Suppressor macrophage (primary cell): ENCODE data around the gene SPIN1.

Source experiments
- DNase-seq, 4 experiments: peaks; one replicate each; pipeline ENCODE4 v3.0.0-alpha.2; 2020 to 2022

Gene SPIN1

DNA sequence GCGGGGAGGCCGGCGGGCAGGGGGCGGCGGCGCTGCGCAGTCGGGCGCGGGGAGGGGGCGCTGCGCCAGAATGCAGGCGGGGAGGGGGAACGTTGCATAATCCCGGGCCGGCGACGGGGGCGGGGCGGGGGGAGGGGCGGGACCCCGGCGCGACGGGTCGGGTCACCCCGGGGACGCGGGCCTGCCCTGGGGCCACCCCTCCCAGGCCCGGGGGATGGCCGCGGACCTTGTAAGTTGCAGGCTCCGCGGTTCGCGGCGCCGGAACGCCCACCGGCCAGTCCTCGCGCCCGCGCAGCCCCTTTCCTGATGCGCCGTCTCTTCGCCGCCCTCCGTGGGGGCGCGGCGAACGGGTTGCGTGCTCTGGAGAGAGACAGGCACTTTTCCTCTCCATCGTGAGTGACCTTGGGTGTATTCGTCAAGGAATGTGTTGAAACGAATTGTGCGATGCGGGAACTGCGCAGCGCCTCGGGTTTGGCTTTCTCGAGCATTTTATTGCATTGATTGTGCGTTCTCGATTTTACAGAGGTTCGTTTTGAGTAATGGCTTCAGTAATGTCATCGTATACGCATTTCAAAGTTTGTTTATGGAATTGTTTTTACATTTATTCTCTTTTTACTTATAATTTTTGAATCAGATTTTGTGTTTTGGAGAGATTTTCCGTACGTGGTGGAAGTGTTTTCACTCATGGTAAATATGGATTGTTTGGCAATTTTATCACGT is 802 bp downstream of the SPIN1 start:
- DNase-seq, result peak; percentile 82 to 91 (median 84)

DNA sequence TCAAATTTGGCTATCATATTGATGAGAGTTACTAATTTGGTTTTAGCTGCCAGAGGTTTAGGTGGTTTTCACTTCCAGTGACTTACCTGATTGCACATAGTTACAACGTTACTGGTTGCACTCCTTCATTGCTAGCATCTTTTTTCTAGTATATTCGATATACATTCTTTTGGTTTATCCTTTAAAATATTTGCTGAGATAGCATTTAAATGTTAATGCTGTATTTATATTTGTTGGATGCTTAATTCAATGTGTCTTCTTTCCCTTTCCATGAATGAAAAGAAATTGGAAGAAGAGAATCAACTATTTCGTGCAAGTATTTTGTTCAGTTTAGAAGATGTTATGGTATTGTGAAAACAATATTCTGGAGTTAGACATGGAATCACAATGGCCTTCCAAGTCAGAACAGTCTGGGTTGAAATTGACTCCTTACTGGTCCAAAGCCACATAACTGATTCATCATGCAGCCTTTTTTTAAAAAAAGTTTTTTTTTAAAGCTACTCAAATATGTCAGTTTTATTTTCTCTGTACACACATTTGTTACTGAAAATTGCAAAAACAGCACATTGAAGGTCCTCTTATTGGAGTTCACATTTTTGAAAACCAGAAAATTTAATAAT is 2.2 kb downstream of the SPIN1 start:
- DNase-seq, result no peak

DNA sequence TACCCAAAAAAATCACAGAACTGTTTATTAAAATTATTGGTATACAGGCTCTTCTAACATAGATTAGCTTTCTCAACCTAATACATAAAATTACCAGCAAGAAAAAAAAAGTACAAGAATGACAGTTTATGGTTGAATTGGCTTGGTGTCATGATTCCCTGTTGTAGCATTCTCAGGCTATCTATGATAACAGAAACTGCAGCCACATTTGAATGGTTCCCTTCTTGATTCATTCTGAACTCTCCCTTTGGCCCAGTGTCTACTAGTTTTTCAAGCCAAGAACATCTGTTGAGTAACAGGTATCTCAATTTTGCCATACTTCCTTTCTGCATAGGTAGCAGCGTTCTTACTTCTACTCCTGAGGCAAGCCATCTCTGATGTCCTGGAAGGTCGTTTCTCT is 3.0 kb downstream of the SPIN1 start:
- no peak for DNase-seq

DNA sequence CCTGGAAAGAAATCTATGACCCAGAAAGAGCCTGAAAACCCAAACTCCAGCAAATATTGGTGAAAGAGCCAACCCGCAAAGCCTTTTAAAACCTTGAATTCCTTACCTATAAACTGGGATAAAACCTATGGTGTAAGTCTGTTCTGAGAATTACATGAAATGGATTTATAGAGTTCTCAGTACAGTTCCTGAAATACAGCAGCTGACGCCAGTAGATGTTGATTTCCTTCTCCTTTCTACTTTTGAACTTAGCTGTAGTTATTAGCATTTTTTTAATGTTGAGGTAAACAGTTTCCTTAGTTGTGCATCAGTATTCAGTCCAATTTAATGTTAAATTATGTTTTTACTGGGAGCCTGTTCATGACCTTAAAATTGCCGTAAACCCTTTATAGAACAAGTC is 3.7 kb downstream of the SPIN1 start:
- peak; percentile 32 to 66 (median 50) for DNase-seq

DNA sequence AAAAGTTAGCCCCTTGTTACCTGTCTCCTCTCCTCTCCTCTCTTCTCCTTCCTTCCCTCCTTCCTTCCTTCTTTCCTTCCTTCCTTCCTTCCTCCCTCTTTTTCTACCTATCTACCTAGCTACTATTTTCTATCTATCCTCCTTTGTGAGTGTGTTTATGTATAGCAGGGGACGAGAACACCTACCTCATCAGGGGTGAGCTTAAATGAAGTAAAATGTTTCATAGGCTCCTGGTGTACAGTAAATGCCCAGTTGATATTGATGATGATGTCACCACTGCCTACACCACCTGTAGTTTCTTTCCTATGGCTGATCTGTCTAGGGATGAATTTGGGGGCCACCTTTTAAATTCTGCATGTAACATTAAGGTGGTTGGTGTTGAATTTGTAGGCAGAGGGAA is 4.3 kb downstream of the SPIN1 start:
- no peak for DNase-seq

DNA sequence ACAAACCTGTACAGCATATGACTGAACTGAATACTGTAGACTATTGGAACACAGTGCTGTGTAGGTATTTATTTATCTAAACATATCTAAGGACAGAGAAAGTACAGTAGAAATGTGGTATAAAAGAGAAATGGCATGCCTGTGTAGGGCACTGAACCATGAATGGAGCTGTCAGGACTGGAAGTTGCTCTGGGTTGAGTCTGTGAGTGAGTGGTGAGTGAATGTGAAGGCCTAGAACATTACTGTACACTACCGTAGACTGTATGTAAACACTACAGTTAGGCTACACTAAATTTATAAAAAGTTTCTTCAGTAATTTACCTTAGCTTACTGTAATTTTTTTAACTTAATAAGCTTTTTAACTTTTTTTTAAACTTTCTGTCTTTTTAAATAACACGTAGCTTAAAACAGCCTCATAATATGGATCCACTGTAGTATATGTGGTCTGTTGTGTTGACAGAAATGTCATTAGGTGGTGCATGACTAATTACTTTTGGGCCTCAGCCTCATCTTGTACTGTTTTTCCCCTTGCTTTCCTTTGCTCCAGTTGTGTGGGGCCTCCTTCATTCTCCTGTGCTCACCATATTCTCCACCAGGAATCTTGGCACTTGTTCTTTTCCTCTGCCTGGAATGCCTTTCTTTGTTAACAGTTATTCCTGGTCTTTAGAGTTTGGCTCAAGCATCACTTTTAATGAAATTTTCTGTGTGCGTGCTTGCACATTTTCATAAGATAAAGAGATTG is 8.8 kb downstream of the SPIN1 start:
- no peak for DNase-seq

DNA sequence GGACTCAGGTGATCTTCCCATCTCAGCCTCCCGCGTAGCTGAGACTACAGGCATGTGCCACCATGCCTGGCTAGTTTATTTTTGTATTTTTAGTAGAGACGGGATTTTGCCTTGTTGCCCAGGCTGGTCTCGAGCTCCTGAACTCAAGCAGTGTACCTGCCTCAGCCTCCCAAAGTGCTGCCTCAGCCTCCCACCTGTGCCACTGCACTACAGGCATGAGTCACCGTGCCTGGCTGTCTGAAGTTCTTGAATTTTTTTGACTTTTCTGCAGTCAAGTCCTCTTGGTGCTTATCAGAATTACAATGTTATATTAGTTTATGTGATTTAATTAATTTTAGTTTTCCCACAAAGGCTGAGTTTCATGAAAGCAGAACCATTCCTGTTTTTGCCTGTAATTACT is 9.8 kb downstream of the SPIN1 start:
- no peak for DNase-seq

DNA sequence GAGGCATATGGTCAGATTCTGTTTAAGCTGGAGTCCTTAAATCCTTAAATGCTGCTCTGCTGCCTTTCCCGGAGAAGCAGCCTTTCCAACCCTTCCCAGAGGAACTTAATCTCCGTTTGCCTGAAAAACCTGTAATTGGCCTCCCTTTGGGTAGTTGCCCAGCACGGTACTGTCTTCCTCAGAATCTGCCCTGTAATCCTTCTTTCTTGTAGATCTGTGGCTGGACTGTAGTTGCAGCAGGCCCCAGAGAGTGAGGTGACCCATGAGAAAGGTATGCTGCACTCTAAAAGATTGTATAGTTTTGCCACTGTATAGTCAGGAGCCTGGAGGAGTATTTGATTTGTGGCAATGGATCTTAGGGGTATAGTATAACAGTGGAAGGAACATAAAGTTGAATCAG is 11.7 kb downstream of the SPIN1 start:
- DNase-seq, result no peak

DNA sequence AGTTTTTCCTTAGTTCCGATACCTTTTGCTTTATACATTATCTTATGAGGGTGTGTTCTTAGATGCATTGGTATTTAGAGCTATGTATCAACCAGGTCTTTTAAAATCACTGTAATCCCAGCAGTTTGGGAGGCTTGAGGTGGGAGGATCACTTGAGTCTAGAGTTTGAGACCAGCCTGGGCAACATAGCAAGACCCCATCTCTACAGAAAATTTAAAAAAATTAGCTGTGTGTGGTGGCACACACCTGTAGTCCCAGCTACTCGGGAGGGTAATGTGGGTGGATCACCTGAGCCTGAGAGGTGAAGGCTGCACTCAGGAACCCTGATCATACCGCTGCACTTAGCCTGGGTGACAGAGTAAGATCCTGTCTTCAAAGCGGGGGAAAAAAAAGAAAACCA is 15.1 kb downstream of the SPIN1 start:
- DNase-seq, result no peak

DNA sequence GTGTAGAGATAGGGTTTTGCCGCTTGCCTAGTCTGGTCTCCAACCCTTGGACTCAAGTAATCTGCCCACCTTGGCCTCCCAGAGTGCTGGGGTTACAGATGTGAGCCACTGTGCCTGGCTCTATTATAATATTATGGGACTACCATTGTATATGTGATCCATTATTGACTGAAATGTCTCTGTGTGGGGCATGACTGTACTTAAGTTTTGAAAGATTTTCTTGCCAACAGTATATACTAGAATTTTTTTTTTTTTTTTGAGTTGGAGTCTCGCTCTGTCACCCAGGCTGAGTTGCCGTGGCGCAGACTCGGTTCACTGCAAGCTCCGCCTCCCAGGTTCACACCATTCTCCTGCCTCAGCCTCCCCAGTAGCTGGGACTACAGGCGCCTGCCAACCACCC is 17.8 kb downstream of the SPIN1 start:
- DNase-seq, result no peak

DNA sequence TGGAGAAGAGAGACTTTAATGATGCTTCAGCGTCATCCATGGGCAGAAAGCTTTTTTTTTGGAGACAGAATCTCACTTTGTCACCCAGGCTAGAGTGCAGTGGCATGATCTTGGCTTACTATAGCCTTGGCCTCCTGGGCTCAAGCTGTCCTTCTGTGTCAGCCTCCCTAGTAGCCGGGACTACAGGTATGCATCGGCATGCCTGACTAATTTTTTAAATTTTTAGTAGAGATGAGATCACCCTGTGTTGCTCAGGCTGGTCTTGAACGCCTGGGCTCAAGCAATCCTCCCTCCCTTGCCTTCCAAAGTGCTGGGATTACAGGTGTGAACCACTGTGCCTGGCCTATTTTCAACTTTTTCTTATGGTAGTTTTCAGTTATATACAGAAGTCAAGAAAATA is 23.2 kb downstream of the SPIN1 start:
- no peak for DNase-seq

DNA sequence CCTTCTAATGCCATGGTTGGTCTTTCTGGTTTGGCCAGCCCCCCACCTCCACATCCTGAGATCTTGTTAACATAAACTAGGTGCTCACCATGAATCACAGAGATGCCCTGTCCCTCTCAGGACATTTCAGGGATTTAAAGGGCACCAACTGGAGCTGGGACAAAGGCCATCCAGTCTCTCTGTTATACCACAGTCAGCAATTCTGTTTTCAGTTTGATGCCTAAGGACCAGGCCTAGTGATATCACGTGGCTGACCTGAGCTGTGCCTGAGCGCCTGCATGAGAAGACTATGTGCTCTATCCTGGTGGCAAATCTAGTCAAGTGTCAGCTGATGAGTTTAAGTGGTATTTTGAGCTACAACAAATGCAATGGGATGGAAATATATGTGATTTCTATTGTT is 26.1 kb downstream of the SPIN1 start:
- DNase-seq, result no peak

DNA sequence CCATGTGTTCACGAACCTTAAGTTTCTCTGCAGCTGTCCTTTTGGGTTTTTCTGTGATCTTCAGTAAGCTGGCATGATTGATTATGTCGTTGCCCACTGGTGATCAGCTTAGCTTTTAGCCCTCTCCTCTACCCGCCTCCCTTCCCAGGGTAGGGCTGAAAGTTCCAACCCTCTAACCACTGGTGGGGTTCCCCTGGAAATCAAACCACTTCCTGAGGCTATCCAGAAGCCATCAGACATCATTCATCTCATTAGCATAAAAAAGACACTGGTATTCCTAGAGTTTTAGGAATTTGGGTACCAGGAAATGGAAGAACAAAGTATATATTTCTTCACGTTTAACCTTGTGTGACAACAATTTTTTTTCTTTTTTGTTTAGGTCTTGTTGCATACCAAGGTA is 29.8 kb downstream of the SPIN1 start:
- DNase-seq, result no peak

DNA sequence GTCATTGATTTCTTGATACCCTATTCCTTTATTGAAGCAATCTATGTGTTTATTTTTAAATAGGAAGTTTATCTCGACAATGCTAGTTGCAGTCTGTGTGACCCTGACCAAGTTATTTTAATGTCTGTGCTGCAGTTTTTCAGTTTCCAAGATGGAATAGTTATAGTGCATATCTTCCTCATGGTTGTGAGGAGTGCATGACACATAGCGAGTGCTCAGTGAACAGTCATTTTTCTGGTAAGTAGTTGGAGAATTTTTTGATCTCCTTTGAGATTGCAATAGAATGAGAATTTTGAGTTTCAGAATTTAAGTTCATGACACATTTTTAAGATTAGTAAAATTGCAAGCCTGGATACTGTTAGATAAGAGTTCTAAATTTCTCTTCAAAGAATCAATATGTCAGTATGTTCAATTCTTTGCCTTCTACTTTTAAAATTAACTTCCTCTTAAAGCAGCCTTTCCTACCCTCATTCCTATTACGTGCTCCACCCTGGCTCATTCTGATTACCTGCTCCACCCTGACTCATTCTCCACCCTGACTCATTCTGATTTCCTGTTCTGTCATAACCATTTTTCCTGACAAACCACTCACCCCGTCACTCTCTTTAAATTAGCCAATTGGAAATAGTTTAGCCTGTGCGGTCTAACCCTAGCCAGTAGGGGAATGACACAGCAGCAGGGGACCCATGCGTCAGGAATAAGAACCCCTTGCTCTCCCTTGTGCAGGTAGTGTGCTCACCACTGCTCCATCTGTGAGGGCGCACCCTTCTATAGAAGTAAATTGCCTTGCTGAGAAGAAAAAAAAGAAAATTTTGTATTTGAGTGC is 30.7 kb downstream of the SPIN1 start:
- DNase-seq, result peak in 2 of 4 experiments; percentile 9 to 10

DNA sequence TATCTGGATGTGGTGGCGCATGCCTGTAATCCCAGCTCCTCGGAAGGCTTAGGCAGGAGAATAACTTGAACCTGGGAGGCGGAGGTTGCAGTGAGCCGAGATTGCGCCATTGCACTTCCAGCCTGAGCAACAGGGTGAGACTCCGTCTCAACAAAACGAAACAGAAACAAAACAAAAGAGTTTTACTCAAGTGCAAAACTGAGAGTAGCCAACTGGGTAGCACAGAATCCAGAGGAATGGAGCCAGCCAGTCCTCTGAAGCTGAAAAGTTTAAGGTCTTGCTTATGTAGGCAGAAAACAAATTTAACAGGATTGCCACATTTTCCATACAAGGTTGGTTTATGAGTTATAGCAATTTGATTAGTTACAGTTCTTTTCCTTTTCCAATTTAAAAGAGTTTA is 32.0 kb downstream of the SPIN1 start:
- no peak for DNase-seq

DNA sequence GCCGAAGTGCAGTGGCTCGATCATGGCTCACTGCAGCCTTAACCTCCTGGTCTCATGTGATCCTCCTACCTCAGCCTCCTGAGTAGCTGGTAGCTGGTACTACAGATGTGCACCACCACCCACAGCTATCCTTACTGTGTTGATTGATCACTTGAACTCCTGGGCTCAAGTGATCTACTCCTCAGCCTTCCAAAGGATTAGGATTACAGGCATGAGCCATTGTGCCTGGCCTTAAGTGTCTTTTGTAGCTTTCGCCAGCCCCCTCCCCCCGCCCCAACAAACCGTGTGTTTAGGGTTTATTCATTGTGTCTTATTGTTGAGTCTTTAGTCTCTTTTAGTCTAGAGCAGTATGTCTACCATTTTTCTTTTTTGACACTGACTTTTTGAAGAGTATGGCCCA is 33.1 kb downstream of the SPIN1 start:
- DNase-seq, result no peak

DNA sequence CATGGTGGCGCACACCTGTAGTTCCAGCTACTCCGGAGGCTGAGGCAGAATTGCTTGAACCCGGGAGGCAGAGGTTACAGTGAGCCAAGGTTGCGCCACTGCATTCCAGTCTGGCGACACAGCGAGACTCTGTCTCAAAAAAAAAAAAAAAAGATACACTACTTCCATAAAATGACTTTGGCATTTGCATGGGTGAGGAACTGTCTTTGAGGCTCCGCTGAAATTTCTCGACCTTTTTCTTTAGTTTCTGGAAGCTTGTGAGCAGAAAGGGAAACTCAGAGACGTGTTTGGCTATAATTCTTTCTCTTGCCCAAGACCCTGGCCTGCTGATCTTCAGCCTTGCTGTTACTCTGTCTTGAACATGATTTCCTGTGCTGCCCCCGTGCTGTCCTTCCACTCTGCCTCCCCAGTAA is 37.3 kb downstream of the SPIN1 start:
- DNase-seq, result peak; percentile 75 to 90 (median 84)

DNA sequence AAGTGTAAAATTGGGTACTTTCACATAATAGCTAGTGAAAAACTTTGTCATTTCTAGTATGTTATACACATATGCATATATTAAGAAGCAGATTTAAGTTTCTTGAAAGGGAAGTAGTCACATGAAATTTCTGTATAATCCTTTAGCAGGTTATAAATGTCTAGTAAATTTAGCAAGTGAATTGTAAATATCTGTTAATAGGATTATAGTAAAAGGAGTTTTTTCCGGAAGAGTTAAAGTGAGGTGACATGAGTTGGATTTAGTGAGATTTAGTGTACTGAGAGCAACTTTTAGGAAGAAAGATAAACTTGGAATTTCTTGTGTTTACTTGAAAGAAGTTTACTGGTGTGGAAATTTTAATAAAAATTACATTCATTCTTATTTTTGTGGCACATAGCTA is 38.4 kb downstream of the SPIN1 start:
- DNase-seq, result no peak

DNA sequence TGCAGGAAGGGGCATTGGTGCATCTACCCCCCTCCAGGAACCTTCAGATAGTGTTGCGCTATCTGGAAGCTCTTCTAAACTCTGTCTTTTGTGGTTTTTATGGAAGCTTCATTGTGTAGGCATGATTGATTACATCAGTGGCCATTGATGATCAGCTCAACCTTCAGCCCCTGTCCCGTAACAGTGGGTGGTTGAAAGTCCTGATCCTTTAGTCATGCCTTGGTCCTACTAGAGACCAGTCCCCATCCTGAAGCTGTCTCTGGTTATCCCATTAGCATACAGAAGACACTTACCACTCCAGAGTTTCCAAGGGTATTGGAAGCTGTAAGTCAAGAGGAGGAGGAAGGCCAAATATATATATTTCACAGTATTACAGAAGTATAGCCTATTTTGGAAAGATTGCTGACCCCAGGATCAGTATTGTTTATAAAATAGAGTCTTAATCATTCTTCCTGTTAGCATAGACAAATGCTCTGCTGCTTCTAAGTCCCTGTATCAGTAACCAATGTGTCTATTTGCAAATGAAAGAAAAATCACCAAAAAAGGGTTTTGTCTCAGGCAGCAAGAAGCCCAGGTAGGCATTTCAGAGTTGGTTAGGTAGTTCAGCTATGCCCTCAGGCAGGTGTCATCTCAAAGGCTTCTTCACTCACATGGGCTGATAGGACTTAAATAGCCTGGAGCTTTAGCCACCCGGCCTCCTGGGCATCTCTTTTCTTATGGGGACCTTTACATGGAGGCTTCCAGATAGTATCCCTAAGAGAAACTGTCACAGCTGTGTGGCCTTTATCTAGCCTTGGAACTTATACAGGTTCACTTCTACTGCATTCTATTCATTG is 41.6 kb downstream of the SPIN1 start:
- DNase-seq, result no peak

DNA sequence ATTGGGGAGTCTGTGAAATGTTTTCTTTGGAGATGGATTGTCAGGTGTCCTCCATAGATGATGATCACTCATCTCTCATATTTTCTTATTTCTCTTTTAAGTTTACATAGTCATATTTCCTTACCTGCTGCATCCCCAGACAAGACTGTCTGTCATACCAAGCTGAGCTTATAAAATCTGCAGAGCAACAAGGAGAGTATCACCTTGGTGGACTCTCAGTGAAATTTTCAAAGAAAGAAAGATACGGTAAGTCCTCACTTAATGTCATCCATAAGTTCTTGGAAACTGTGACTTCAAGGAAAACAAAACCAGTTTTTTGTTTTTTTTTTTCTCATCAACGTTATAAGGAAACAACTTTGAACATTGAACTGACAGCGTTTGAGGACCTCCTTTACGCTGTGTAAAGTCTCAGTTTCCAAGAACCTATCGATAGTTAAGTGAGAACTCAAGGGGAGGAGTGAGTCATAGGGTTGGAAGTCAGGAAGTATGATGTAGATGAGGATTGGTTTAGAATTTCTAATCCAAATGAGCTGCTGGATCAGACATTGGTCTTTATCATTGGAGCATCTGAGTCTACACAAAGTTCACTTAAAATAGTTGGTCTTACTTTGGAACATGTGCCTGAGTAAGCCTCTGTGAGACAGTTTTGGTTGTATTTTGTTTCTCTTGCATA is 45.5 kb downstream of the SPIN1 start:
- no peak for DNase-seq

DNA sequence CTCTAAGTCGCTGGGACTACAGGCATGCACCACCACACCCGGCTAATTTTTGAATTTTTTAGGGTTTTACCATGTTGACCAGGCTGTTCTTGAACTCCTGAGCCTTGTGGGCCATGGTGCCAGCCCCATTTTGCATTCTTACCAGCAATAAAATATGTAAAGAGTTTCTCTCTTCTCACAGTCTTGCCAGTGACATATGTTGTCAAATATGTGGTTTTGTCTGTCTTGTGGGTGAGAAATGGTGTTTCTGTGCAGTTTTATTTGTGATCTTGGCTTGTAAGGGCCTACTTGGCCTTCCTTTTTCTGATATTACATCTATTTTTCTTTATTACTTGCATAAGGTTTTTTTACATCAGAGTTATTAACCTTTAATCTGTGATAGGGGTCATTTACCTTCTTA is 47.1 kb downstream of the SPIN1 start:
- no peak for DNase-seq

DNA sequence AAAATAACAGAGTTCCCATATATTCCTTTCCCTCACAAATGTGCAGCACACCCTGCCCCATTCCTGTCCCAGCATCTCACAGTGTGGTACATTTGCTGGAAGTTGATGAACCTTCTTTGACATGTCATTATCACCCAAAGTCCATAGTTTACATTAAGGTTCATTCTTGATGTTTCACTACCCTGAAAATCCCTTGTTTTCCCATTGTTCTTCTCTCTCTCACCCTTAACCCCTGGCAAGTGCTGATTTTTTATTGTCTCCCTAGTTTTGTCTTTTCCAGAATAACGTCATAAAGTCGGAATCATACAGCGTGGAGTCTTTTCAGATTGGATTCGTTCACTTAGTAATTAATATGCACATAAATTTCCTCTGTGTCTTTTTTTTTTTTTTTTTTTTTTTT is 48.1 kb downstream of the SPIN1 start:
- DNase-seq, result no peak
